OCI-LY3 (cell line): Measurements from ENCODE around the gene MAMDC4.
A peak's percentile ranks its signal among the peaks of the same experiment; 100 is the strongest.

Experiments
- H2AFZ ChIP-seq: fragments of 200-600, 300-600 bp; shearing (Covaris generic); 2 replicates; pipeline ENCODE4 v1.6.0; 2014; ENCODE audit warnings: antibody characterized with exemption, low read depth, low read length
- H3K27ac ChIP-seq: fragments of 200-600, 300-600 bp; sonication (generic); 2 replicates; pipeline ENCODE4 v1.5.1; 2014; ENCODE audit warnings: mild to moderate bottlenecking, low read length, moderate library complexity, mixed read lengths
- H3K27me3 ChIP-seq: fragments of 200-600, 300-600 bp; sonication (generic); 2 replicates; pipeline ENCODE4 v1.6.1; 2014; ENCODE audit warnings: low read depth, low read length, mixed read lengths
- H3K36me3 ChIP-seq: fragments of 200-600, 300-600 bp; sonication (generic); replicated peaks from 2 replicates; pipeline ENCODE3; 2014; ENCODE audit warnings: low read depth, low read length, mixed read lengths
- H3K4me1 ChIP-seq: fragments of 300-600, 200-600 bp; sonication (generic); 2 replicates; pipeline ENCODE4 v1.6.1; 2014; ENCODE audit warnings: low read length, mixed read lengths
- H3K4me2 ChIP-seq: fragments of 200-600, 300-600 bp; sonication (generic); 2 replicates; pipeline ENCODE4 v1.6.1; 2014; ENCODE audit warnings: low read length, mixed read lengths
- H3K4me3 ChIP-seq: fragments of 300-600, 200-600 bp; sonication (generic); 2 replicates; pipeline ENCODE4 v1.5.1; 2014; ENCODE audit warnings: antibody characterized with exemption, mild to moderate bottlenecking, low read length, moderate library complexity
- H3K79me2 ChIP-seq: fragments of 300-600, 200-600 bp; shearing (Covaris generic); 2 replicates; pipeline ENCODE4 v1.6.1; 2014; ENCODE audit warnings: mild to moderate bottlenecking, low read length, mixed read lengths
- H3K9ac ChIP-seq: fragments of 300-600, 200-600 bp; shearing (Covaris generic); 2 replicates; pipeline ENCODE4 v1.6.0; 2014; ENCODE audit warnings: mild to moderate bottlenecking, low read length, moderate library complexity
- H3K9me3 ChIP-seq: fragments of 200-600, 300-600 bp; shearing (Covaris generic); 2 replicates; pipeline ENCODE4 v1.6.1; 2014; ENCODE audit warnings: low read length, mixed read lengths; ENCODE audit not compliant: insufficient read depth
- H4K20me1 ChIP-seq: fragments of 200-600, 300-600 bp; sonication (generic); 2 replicates; pipeline ENCODE4 v1.6.1; 2016; ENCODE audit warnings: low read length, mixed read lengths; ENCODE audit not compliant: insufficient read depth
- EZH2phosphoT487 ChIP-seq: fragments of 200-600 bp; shearing (Covaris generic); IDR thresholded peaks from 2 replicates; pipeline ENCODE4 v1.6.1; 2018; ENCODE audit warnings: antibody characterized with exemption, mixed run types, low read depth
- TF ChIP-seq, protein P1 (sequence below): fragments of 200-600, 300-600 bp; sonication (generic); IDR thresholded peaks from 2 replicates; pipeline ENCODE4 v1.5.1; 2014; ENCODE audit warnings: antibody characterized with exemption, low read length, low read depth

The MAMDC4 gene

DNA sequence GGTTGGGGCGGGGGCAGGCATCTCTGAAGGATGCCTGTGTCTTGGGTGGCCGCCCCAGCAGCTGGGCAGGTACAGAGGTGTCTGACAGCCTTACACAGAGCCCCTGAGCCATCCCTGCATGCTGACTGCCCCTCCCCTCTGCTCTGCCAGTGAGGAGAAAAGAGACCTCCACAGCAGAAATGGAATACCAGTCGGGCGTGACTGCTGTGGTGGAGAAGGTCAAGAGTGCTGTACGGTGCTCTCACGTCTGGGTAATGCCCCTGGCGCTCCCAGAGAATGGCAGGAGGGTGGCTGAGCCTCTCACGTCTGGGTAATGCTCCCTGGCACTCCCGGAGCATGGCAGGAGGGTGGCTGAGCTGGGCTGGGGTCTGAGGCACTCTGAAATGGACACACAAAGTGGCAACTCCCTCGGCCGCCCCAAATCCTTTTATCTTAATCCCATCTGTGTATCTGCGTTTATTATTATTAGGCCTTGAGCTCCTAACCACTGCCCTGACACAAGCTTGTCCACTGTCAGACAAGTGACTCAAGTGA lies 46.9 kb upstream of the MAMDC4 start:
- Histone ChIP-seq H3K27me3 (peaks cover 13% of the 10 kb centered on the region), H3K9me3 (no peaks in the 10 kb centered on the region), H3K4me2 (no peak overlapping the region), H4K20me1 (peaks cover 26% of the 10 kb centered on the region), H3K9ac (no peak overlapping the region), H3K27ac (no peak overlapping the region), H3K36me3 (peaks cover 18% of the 10 kb centered on the region), H2AFZ (no peak overlapping the region), H3K4me3 (no peak overlapping the region), H3K79me2 (peaks cover 35% of the 10 kb centered on the region), H3K4me1 (peaks cover 29% of the 10 kb centered on the region)
- TF ChIP-seq, protein P1, sequence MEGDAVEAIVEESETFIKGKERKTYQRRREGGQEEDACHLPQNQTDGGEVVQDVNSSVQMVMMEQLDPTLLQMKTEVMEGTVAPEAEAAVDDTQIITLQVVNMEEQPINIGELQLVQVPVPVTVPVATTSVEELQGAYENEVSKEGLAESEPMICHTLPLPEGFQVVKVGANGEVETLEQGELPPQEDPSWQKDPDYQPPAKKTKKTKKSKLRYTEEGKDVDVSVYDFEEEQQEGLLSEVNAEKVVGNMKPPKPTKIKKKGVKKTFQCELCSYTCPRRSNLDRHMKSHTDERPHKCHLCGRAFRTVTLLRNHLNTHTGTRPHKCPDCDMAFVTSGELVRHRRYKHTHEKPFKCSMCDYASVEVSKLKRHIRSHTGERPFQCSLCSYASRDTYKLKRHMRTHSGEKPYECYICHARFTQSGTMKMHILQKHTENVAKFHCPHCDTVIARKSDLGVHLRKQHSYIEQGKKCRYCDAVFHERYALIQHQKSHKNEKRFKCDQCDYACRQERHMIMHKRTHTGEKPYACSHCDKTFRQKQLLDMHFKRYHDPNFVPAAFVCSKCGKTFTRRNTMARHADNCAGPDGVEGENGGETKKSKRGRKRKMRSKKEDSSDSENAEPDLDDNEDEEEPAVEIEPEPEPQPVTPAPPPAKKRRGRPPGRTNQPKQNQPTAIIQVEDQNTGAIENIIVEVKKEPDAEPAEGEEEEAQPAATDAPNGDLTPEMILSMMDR: no peak
- TF ChIP-seq EZH2phosphoT487: no peak

DNA sequence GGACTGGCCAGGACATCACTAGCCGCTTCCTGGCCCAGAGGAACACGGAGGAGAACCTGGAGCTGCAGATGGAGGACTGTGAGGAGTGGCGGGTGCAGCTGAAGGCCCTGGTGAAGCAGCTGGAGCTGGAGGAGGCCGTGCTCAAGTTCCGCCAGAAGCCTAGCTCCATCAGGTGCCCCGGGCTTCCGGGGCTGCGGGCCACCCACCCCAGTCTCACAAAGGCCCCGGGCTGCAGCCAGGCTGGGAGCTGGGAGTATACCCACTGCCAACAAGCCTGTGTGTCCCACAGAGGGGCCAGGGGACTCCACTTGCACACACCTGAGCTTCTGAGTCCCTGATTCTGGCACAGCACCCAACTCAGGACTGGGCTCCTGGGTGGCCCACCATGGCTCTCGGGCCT lies 46.1 kb upstream of the MAMDC4 start:
- H3K9me3 ChIP-seq: no peaks in the 10 kb centered on the region
- peak overlapping the region; percentile 98; the same call in 1 of the 2 replicates for H3K4me2 ChIP-seq
- no peak overlapping the region for H3K9ac ChIP-seq
- peaks cover 7% of the 10 kb centered on the region; the same call in 1 of the 2 replicates for H3K27me3 ChIP-seq
- TF ChIP-seq, protein P1: no peak
- TF ChIP-seq EZH2phosphoT487: no peak
- H3K36me3 ChIP-seq: peaks cover 22% of the 10 kb centered on the region
- H3K4me1 ChIP-seq: peaks cover 22% of the 10 kb centered on the region
- no peak overlapping the region for H3K27ac ChIP-seq
- H3K4me3 ChIP-seq: no peak overlapping the region
- H4K20me1 ChIP-seq: peaks cover 20% of the 10 kb centered on the region
- peaks cover 43% of the 10 kb centered on the region for H3K79me2 ChIP-seq
- H2AFZ ChIP-seq: no peak overlapping the region

DNA sequence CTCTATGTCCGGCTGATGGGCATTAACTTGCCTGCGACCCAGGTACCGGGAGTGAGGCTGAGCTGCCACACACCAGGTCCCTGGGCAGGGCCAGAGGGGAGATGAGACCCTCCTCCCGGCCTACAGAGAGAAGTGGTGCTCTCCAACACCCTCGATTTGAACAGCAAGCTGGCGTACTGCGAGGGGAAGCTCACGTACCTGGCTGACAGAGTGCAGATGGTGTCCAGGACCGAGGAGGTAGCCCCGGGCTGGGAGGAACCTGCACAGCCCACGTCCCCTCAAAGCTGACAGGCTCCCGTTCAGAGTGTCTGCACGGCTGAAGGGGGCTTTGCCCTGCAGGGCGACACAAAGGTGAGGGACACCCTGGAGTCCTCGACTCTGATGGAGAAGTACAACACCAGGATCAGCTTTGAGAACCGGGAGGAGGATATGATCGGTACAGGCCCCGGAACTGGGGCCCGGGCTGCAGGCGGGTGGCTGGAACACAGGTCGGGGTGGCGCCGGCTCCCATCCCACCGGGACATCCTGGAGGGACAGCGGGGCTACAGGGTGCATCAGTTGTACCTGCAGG lies 45.4 kb upstream of the MAMDC4 start:
- TF ChIP-seq EZH2phosphoT487: no peak
- TF ChIP-seq, protein P1: no peak
- Histone ChIP-seq H3K27me3 (peaks cover 7% of the 10 kb centered on the region; the same call in 1 of the 2 replicates), H4K20me1 (peaks cover 20% of the 10 kb centered on the region), H3K27ac (peak overlapping the region; percentile 80), H3K36me3 (peaks cover 26% of the 10 kb centered on the region), H3K9me3 (no peaks in the 10 kb centered on the region), H3K4me3 (peak overlapping the region; percentile 86), H2AFZ (no peak overlapping the region), H3K9ac (peak overlapping the region; percentile 87), H3K79me2 (peaks cover 49% of the 10 kb centered on the region), H3K4me2 (peak overlapping the region; percentile 98), H3K4me1 (peaks cover 18% of the 10 kb centered on the region)

DNA sequence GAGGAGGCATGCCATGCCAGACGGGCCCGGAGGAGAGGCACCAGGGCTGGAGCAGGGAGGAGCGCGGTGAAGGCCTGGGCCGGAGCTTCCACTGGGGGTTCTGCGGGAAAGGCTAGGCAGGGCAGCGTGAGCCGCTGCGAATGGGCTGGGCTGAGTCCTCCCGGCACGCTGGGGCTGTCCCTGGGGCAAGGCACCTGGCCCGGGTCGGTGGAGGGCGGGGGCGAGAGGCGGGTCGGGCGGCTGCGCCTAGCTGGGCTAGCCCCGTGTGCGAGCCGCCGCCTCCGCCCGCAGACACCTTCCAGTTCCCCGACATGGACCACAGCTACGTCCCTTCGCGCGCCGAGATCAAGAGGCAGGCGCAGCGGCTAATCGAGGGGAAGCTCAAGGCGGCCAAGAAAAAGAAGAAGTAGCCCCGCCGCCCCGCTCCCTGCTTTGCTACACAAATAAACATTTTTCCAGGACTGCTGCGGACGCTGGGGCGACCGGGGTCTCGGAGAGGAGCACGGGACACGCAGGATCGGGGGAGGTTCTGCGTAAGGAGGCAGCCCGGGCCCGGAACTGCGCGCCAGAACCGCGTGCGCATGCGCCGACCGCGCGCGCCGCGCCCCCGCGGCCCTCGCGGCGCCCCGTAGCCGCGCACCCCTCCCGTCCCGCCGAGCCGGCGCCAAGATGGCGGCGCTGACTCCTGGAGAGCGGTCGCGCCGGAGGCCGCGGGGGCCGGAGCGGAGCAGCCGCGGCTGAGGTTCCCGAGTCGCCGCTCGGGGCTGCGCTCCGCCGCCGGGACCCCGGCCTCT lies 44.7 kb upstream of the MAMDC4 start, which contains the start of gene RABL6:
Gene RABL6 (plus strand): TSS at position 668 of the 794 bp plus-strand sequence. CDS start 249 bp downstream, outside the sequence.
- Histone ChIP-seq H4K20me1 (peaks cover 20% of the 10 kb centered on the region), H3K4me2 (peak within 1 kb of the TSS; percentile 98), H3K27ac (peak within 1 kb of the TSS; percentile 80), H3K4me3 (peak within 1 kb of the TSS; percentile 86), H2AFZ (peak within 1 kb of the TSS; percentile 22; the same call in 1 of the 2 replicates), H3K36me3 (peaks cover 28% of the 10 kb centered on the region), H3K79me2 (peaks cover 57% of the 10 kb centered on the region), H3K27me3 (peaks cover under 1% of the 10 kb centered on the region; the same call in 1 of the 2 replicates), H3K9ac (peak within 1 kb of the TSS; percentile 87), H3K4me1 (peaks cover 18% of the 10 kb centered on the region), H3K9me3 (no peaks in the 10 kb centered on the region)
- TF ChIP-seq, protein P1: no peak
